ENCODE results near the gene PTPN4. TPM values are rescaled to one million over a fixed set of nuclear protein-coding genes. Genes with fewer than 3 reads are reported as not detected.
"Not testable (repeated sequence)": the region's sequence is repeated elsewhere in the genome, so short reads cannot be mapped to it uniquely, and the experiment has no call there.

Gene PTPN4
- total RNA-seq, 1 donor from 2014 or later: 32.9 TPM

DNA sequence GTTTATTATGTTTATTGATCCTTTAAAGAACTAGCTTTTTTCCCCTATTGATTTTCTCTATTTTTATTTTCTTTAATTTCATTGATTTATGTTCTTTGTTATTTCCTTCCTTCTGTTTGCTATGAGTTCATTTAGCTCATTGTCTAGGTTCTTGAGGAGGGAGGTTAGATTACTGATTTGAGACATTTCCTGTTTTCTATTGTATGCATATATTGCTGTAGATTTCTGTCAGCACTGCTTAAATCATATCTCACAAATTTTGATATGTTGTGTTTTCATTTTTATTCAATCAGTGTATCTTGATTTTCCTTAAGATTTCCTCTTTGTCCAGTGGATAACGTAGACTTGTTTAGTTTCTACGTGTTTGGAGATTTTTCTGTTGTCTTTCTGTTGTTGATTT lies 43.4 kb downstream of the PTPN4 start:
- no peak for DNase-seq (ENCODE audit: low spot score)

DNA sequence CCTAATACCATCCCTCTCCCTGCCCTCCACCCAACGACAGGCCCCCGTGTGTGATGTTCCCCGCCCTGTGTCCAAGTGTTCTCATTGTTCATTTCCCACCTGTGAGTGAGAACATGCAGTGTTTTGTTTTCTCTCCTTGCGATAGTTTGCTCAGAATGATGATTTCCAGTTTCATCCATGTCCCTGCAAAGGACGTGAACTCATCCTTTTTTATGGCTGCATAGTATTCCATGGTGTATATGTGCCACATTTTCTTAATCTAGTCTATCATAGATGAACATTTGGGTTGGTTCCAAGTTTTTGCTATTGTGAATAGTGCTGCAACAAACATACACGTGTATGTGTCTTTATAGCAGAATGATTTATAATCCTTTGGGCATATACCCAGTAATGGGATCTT lies 44.7 kb downstream of the PTPN4 start:
- DNase-seq (ENCODE audit: low spot score): not testable (repeated sequence)

DNA sequence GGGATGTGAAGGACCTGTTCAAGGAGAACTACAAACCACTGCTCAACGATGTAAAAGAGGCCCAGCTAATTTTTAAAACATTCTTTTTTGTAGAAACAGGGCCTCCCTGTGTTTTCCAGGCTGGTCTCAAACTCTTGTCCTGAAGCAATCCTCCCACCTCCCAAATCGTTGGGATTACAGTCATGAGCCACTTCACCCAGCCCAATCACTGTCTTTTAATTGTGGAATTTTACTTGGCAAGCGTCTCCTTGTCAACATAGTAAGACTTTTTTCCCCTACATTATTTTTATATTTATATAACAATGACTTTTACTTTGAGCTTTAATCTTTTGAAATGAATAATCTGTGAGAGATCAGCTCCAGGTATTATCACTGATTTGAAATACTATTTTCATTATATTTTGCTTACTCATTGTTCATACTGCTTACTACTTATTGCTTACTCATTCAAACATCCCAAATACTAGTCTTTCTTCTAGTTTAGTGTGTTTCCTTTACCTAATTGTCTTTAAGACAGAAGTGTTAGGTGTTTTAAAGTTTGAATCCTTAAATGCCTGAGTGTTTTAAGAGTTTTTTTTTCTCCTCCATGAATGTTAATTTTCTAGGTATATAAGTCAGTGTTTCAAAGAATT lies 48.9 kb downstream of the PTPN4 start:
- DNase-seq (ENCODE audit: low spot score): no peak

DNA sequence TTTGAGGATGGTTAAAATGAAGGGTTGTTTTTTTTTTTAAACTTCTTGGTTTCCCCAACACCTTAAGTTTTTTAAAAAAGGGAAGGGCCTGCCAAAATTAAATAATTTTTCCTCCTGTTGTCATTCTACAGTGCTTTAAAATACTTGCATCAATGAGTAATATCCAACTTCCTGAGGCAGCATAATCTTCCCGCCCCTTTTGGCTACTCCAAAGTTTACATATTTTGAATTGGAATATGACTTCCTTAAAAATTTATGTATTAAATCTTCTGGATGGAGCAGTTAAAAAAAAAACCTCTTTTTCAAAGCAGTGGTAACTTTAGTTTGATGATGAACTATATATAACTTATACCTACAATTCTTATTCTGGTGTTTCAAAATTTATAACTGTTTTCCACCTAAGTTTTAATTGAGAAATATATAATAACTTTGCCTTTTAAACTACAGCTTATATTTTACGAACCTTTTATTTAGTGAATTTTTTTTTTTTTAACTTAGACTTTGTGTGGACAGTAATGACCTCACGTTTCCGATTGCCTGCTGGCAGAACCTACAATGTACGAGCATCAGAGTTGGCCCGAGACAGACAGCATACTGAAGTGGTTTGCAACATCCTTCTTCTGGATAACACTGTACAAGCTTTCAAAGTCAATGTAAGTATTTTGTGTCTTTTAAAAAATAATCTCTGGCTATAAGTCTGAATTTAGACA lies 49.8 kb downstream of the PTPN4 start:
- DNase-seq (ENCODE audit: low spot score): no peak

DNA sequence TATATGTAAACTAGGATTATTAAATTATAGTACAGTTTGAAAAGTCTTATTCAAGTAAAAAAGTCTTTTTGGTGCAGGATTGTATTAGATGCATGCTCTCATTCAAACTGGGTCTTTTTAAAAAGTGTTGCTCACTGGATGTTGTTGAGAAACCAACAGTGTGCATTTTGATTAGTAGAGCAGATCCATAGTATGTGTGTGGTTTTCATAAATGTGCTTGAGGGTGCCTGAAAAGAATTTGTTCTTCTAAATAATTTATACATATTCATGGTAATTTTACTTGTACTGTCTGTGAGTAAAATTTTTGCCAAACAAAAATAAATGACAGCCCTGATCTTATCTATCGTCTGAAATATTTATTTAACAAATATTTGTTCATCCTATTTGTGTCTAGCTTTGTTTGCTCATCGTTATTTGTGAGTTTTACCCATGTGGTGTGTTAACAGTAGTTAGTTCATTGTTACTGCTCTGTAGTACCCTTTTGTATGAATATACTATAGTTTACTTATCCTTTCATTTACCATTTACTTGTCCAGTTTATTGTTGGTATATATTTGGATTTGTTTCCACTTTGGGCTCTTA lies 50.4 kb downstream of the PTPN4 start:
- no peak for DNase-seq (ENCODE audit: low spot score)

DNA sequence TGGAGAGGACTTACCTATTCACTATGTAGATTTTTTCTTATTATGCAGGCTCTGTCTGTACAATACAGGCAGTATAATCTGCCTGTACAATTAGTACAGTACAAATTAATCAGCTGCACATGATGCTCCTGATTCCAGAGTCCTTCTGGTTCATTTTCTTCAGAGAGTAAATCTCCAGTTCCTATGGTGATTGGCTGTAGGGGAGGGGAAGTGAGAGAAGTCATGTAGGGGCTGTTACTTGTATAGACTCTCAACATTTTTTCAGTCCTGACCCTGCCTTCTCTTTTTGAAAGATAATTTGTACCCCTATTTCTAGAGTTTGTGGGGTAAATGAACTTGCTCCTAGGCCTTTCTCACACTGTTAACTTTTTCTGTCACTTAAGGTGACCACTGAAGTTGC lies 54.5 kb downstream of the PTPN4 start:
- no peak for DNase-seq (ENCODE audit: low spot score)

DNA sequence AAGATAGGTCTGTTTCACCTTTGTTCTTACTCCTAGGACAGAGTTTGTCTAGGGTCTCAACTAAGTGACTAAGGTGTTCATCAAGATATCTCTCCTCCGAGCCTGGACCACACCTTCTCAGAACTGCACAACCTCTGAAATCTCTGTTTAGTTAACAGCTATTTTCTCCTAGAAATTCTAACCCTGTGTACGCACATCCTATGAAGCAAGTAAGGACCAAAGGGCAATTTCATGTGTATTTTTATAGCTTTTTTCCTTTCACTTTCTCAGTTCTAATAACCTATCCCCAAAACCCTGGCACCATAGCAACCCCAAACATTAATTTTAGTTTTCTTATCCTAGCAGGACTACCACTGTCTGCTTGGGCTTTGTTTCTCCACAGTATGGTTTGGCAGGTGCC lies 59.1 kb downstream of the PTPN4 start:
- no peak for DNase-seq (ENCODE audit: low spot score)

DNA sequence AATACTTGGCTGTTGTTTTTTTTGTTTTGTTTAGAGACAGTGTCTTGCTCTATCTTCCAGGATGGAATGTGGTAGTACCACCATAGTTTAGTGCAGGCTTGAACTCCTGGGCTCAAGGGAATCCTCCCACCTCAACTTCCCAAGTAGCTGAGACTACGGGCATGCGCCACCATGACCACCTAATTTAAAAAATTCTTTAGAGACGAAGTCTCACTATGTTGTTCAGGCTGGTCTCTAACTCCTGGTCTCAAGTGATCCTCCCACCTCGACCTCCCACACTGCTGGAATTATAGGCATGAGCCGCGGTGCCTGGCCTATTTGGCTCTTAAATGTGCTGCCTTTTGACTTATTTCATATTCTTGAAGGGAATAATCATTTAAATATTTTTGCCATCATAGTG lies 60.1 kb downstream of the PTPN4 start:
- no peak for DNase-seq (ENCODE audit: low spot score)

DNA sequence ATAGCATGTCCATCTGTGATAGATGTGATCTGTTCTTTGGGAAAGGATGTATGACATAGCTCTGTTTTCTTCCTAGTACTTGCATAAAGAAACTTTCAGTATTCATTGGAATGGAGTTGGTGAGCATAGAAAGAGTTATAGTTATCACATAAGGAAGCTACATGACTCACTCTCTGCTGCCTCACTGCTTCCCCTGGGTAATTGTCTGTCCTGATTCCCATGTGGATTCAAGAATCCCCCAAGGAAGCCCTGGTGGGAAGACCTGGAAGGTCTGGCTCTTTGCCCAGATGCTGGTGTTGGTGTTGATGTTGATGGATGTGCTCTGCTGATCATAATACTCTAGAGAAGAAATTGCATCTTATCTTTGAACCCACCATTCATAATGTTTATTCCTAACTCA lies 60.6 kb downstream of the PTPN4 start:
- no peak for DNase-seq (ENCODE audit: low spot score)

DNA sequence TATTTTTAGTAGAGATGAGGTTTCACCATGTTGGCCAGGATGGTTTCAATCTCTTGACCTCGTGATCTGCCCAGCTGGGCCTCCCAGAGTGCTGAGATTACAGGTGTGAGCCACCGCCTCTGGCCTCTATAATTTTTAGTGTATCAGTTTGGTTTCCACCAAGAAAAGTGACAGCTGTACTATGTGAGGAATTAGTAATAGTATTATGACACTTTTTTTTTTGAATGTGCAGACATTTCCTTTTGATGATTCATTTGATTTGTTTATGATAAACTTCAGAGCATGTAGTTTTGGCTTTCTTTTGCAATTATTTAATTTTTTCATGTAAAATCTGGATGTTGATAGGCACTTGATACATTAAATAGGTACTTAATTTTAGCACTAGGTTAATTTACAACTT lies 61.5 kb downstream of the PTPN4 start:
- DNase-seq (ENCODE audit: low spot score): no peak

DNA sequence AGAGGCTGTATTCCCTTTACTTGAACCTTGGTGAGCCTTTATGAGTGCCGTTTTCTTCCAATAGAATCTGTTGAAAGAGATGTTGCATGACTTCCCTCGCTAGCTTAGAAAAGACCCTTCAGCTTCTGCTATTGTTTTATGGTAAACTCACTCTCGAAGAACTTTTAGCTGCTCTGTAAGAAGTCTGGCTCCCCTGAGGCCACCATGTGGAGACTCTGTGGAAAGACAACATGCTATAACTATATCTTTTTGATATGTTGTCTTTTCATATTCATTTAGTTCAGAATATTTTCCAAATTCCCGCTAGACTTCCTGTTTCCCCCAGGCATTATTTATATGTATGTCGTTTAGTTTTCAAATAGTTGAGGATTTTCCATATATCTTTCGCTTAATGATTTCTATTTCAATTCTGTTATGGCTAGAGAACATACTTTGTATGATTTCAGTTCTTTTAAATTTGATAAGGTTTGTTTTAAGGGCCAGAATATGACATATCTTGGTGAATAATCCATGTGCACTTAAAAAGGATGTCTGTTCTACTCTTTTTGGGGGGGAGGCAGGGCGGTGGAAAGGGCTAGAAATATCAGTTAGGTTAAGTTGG lies 64.1 kb downstream of the PTPN4 start:
- no peak for DNase-seq (ENCODE audit: low spot score)

DNA sequence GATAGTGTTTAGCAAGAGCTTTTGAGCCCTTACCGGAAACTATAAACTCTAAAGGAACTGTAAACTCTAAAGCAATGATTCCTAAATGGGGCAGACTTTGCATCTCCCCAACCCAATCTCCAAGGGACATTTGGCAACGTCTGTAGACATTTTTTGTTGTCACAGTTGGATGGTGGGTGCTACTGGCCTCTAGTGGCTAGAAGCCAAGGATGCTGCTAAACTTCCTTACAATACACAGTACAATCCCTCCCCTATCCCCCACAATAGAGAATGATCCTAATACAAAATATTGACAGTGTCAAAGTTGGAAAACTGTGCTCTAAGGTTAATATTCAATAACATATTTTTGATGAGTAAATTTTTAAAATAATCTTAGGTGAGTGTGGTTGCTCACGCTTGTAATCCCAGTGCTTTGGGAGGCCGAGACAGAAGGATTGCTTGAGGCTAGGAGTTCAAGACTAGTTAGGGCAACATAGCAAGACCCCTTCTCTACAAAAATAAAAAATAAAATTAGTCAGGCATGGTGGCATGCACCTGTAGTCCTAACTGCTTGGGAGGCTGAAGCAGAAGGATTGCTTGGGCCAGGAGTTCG lies 66.7 kb downstream of the PTPN4 start:
- no peak for DNase-seq (ENCODE audit: low spot score)

DNA sequence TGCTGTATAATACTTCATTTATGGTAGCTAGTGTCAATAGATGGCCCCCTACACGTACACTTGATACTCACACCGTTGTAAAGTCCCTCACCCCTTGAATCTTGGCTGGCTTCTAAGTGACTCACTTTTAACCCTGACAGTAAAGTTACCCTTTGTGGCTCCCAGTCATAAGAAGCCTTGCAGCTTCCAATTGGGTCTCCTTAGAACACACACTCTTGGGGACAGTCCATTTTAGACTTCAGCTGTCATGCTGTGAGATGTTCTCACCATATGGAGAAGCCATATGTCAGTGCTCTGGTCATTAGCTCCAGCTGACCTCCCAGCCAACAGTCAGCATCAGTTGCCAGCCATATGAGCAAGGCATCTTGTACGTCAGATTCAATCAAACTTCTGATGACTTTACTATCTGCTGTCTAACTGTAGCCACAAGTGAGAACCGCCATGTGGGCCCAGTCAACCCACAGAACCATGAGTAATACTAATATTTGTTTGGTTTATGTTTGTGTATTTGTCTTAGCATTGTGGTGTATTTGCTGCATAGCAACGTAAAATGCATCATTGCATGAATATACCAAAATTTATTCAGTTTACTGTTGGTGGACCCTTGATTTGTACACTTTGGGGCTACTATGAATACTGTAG lies 68.3 kb downstream of the PTPN4 start:
- no peak for DNase-seq (ENCODE audit: low spot score)

DNA sequence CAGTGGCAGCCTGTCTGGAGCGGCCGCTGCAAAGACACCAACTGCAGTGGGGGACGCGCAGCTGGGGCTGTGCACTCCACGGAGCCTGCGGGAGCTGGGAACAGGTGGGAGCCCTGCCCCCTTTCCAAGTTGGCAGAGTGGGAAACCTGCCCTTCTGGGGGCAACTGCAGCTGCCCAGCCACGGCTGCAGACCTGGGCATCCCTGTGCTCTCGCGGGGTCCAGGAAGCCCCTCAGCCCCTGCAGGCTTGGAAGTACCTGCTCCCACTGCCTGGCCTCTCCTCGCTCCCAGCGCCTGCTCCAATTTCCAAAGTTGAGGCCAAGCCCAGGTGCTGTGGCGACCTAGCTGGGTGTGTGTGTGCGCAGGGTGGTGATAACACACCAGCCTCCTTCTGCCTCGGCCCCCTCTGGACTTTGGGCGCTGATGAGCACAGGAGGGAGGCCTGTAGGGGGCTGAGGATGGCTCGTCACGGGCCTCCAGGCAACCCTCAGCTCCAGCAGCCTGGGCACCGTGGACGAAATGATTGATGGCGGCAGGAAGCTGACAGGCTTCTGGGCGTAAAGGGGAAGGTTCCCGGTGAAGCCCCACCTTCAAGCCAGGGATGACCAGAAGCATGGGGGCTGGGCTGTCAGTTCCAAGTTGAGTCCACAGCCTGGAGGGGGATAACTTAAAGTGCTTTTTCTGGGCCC lies 76.9 kb downstream of the PTPN4 start:
- no peak for DNase-seq (ENCODE audit: low spot score)

DNA sequence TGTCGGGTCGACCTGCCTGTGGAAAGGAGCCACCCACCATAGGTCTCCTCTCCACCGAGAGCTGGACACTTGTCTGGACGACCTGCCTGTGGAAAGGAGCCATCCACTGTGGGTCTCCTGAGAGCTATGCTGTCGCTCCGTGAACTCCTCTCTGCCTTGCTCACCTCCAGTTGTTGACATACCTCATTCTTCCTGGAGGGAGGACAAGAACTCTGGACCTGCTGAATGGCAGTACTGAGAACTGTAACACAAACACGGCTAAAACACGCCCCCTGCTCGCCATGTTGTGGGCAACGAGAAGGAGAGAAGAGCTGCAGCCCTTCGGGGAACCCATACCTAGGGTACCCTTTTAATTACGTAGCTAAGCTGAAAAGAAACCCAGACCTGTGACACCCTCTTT lies 77.6 kb downstream of the PTPN4 start:
- no peak for DNase-seq (ENCODE audit: low spot score)

DNA sequence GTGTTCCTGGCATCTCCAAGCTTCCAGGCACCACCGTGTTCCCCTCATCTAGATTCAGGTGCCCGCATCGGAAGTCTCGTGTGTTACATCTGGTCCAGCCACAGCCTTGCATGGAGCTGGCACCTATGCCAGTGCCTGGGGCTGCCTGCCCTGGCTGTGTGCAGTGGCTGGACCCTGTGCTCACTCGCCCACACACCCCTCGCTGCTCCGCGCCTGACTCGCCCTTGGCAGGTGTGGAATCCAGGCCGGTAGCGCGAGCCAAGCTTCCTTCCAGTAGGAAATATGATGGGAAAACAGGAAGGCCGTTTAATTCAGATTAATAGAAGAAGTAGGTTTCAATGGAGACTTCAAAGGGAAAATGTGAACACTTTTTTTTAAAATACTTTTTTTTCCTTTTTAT lies 78.0 kb downstream of the PTPN4 start:
- DNase-seq (ENCODE audit: low spot score): no peak

DNA sequence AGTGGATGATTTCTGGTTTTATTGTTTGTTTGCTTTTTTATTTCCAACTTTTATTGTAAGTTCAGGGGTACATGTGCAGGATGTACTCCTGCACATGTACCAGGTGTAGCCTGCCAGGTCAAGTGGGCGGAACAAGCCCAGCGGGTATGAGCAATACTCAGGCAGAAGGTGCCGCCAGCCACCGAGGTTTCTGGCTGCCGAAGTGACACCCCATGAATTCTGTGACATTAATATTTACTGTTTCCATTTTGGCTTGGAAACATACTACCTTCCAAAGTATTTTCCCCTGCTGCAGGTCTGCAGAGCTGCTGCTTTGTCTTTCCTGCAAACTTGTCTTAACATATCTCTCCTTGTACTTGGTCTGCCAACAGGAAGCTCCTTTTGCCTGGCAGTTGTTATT lies 78.5 kb downstream of the PTPN4 start:
- DNase-seq (ENCODE audit: low spot score): no peak

DNA sequence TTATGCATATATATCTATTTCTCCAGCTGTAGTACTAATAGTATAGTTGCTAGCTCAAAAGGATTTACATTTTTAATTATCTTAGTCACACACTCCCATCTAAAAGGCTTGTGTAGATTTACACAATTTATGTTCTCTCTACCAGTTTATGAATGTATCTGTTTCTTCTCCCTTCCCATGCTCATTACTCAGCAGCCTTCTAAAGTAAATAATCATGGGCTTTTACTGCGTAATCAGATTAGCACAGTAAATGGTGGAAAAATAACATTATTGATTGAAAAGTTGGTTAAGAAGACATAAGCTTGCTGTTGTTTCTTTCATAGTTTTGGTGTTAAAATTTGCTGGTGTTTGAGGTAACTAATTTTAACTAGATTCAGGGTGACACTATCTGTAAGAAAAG lies 81.8 kb downstream of the PTPN4 start:
- DNase-seq (ENCODE audit: low spot score): no peak

DNA sequence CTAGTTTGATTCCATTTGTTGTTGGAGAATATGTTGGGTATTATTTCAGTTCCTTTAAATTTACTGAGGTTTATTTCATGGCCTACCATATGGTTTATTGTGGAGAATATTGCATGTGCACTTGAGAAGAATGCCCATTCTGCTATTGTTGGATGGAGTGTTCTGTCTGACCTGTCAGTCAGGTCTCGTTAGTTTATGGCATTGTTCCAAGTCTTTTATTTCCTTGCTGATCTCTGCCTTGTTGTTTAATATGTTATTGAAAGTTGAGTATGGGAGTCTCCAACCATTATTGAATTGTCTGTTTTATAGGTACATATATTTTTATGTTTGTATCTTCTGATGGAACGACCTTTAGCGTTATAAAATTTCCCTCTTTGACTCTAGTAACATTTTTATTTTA lies 86.3 kb downstream of the PTPN4 start:
- no peak for DNase-seq (ENCODE audit: low spot score)

DNA sequence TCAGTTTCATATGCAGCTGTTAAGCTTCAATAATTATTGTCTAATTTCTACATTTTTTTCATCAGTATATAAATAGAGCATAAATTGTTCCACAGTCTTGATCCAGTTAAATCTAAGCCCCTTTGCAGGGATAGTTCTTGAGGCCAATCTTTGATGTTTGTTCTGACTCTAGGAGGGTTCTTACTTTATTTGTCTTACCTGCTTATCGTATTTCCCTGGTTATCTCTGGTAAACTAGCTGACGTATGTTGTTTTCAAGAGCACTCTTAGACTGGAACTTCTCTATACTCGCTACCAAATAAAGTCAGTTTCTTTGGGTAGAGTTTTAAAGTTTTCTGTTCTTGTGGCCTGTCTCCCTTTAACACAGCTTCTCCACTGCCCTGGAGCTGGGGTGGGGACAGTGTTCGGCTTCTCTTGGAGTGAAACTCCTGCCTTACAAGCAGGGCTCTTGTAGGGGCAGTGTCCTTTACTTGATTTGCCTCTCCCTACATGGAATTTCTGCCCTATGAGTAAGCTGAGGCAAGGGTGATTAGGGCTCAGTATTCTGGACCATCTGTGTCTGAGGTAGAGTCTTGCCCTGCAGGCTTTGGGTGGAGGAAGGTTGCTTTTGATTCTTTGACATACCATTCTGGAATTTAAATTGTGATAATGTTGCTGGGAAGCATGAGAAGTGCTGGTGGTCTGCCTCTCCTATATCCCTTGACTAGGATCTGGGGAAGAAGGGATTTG lies 90.3 kb downstream of the PTPN4 start:
- no peak for DNase-seq (ENCODE audit: low spot score)

DNA sequence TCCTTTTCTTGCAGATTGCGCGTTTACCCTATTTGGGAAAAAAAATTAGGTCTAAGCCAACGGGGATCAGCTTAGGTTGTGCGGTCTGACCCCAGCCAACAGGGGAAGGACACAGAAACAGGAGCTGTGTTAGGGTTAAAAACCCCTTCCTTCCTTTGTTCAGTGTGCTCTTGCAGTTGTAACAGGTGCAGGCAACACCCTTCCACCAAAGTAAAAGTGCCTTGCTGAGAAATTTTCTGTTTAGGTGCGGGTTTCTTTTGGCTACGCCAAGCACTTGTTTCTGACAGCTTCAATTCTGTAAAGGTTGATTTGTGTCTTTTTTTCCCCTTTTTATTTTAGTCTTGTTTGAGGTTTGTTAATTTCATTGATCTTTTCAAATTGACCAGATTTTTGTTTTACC lies 92.5 kb downstream of the PTPN4 start:
- no peak for DNase-seq (ENCODE audit: low spot score)
